GM20431 (cell line): ENCODE results near the gene TRIM45.
"Not testable (repeated sequence)": the region's sequence is repeated elsewhere in the genome, so short reads cannot be mapped to it uniquely, and the experiment has no call there.

Source experiments
- in situ Hi-C: fragments of 300-500 bp; cut with MseI, MboI; formaldehyde crosslinking; loops from one replicate; pipeline ENCODE4 v1.15.0; 2020; ENCODE audit warnings: low sequenced_read_pairs; ENCODE audit not compliant: unreplicated experiment

The TRIM45 gene

DNA sequence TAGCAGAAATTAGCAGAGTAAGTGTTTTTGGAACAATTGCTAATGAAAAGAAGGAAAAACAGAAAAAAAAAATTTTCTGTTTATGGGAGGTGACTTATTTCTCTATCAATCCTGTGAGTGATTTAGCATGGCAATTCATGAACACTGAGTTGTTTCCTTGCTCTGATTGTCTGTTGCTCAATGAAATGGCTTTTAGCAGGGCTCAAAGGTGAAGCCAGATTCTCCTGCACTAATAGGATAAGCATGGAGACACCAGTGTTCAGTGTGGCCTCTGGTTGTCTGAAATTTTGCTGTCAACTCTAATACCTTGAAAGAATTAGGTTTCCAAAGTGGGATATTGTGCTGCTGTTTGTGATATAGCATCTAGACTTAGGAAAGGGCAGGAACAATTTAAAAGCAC is 15.8 kb downstream of the TRIM45 start:
- in situ Hi-C loops, result no loop called here

DNA sequence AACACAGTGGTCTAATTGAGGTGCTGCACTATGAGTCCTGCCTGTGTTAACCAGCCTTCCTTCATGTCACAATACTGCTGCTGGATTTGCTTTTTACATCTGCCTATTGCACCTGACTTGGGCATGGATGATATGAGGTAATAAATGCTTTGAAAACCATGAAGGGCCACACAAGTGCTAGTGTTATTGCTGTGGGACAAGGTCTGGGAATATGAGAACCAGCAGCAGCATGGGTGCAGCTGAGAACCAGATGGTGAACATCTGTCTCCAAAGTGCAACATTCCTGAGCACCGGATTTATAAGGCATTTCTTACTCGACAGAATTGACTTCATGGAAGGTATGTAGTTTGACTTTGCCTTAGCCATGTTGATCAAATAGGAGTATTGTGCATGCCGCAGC is 16.6 kb downstream of the TRIM45 start:
- in situ Hi-C loops, result no loop called here

DNA sequence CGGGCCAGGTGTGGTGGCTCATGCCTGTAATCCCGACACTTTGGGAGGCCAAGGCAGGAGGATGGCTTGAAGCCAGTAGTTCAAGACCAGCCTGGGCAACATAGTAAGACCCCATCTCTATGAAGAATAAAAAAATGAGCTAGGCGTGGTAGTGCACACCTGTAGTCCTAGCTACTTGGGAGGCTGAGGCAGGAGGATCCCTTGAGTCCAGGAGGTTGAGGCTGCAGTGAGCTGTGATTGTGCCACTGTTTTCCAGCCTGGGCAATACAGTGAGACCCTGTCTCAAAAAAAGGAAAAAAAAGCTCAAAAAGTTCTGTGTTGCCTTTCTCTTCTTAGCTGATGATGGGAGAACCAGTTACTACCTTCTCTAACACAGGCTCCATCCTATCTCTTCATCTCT is 19.7 kb downstream of the TRIM45 start:
- in situ Hi-C loops, result not testable (repeated sequence)

DNA sequence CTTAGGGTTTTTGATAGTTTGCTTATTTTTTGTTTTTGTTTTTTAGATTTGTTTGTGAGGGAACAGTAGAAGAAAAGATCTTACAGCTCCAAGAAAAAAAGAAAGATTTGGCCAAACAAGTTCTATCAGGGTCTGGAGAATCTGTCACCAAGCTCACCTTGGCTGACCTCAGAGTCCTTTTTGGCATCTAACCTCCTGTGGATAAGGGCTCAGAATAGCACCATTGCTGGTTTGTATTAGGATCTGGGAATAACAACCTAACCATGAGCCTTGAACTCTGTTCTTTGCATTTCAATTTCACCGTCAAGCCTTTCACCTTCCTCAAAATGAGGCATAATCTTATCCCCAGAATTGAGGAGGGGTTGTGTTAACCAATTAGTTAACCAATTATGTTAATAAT is 20.2 kb downstream of the TRIM45 start:
- in situ Hi-C loops, result no loop called here

DNA sequence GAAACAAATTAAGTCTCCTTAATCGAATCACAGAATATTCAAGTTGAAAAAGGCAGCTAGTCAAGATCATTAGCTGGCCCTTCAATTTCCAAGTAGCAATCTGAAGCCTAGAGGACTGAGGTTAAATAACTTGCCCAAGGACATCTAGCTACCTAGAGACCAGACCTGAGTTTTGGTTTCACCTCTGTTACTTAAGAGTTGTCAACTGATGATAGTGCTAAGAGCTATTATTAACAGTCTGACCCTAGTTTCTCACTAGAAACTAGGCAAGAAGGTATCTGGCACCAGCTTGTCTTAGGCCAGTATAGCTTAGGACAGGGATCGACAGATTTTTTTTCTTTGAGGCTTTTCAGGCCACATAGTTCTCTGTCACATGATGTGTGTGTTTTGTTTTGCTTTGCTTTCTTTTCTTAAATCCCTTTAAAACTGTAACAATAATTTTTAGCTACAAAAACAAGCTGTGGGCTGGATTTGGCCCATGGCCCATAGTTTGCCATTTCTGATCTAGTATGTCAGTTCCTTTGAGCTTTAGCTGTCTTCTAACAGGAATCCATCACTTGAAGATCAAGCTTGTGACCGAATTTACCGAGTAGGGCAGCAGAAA is 23.2 kb downstream of the TRIM45 start:
- in situ Hi-C loops, result no loop called here

DNA sequence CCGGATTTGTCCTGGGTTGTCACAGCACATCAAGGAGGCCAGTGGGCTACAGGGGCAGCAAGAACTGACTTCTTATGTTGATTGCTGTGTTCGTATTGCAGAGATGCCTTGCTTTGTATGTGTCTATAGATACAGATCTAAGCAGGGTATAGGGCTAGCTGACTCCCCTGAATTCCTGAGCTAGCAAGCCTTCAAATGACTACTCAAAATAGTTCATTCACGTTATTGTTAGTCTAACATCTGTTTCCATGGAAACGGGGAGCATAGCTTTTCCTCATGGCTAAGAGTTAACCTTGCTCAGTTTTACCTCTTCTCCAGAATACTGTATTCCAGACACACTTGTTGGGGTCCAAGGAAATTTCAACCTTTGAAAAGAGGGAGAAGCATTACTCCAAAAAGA is 24.1 kb downstream of the TRIM45 start:
- in situ Hi-C loops, result no loop called here

DNA sequence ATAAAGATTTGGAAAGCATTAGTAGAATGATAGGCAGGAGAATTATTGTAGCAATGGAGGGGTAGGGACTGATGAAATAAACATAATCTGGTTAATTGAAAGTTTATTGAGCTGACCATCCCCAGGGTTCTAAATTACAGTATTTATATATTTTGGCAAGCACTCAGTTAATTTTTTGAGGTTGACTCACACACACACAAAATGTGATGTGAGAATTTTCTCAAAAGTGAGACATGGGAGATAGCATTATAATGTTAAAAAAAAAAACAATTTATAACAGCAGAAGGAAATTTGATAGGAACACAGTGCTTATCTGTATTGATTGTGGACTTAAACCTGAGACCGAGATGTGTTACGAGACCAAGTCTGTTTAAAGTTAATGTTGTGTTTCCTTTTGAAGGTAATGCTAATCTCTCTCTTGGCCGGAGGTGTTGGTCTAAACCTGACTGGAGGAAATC is 24.6 kb downstream of the TRIM45 start:
- in situ Hi-C loops, result no loop called here

DNA sequence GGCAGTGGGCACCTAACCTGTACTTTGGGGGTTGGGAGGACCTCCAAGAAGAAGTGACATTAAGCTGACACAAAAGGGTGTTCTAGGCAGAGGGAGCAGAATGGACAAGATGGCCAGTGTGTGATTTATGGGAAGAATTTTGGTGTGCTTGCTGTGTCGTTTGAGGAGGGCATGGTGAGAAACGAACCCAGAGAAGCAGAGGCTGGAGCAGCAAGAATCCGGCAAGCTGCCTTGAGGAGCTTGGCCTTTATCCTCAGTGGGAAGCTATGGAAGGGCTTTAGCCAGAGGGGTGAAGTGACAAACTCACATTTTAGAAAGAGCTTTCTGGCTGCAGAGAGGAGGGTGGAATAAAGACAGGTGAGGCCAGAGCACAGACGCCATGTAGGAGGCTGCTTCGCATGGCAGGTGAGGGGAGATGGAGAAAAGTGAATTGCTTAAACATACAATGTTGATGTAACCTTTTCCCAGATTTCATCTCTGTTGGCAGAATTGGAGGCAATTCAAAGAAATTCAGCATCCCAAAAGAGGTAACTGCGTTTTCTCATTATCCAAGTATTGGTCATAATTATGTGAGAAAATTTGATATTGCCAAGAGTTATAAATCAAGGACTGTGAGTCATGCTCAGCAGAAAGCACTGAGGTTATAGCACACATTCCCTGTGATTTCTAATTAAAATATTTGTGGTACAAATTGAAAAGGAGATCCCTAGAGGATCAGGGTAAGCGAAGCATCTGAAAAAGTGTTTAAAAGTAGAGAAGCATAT is 26.5 kb downstream of the TRIM45 start:
- in situ Hi-C loops, result no loop called here

DNA sequence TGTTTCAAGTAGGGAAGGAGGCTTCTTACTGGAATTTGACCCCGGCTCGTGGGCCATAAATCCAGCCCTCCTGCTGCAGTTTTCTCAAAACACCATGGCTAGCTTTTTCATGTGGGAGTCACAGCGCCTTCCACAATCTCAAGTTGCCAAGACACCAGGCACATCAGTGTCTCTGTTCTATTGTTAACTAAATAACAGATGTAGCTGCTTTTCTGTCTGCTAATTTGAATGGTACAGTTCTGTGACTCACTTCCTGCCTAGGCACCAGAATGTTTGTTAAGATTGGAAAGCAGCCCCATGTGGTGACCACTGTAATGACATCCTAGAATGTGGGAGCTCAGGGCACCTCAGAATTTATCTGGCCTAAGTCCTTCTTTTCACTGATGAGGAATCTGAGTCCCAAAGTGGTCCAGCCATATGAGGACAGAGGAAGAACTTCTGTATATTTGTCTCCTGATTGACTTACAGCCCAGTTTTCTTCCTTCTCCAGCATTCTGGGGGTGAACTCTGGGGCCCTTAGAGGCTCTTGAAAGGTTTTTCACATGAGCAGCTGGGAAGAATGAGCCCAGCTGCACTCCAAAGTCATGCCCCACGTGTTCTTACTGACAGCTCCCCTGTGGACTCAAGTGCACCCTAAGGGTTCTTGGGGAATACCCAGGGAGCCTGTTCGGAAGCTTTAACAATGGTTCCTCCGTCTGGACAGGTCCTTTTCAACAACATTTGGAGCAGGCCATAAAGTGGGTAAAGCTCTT is 27.5 kb downstream of the TRIM45 start:
- in situ Hi-C loops, result no loop called here

DNA sequence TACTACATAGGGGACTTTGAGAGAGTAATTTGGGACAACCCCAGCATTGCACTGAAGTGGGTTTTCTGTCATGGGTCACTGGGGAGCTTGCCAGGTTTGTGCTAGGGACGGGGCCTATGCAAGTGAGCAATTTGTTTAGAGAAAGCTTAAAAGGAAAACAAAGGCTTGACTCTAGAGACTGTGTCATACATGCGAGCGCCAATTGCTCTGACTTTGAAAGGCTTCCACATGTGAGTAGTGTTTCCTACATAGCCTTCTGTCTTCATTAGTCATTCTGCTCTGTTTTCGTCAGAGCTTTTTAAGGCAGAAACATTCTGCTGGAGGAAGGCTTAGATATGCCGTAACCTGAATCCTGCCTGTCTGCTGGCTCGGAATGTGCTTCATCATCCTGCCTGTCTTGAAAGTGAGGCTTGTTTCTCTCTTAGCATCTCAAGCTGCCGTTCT is 28.4 kb downstream of the TRIM45 start:
- in situ Hi-C loops, result no loop called here

DNA sequence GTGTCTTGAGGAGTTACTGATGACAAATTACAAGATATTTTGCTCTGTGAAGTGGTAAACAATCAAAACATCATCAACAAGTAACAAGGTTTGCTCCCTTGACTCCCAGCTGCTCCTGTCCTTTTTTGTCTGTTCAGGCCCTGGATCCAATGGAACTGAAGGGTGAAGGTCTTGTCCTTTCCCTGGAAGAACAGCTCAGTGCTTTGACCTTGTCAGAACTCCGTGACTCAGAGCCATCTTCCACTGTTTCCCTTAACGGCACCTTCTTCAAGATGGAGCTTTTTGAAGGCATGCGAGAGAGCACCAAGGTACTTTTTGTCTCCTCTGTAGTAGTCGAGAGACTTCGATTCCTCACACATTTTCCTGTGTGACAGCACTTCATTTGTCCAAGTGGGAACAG is 29.0 kb downstream of the TRIM45 start:
- in situ Hi-C loops, result no loop called here

DNA sequence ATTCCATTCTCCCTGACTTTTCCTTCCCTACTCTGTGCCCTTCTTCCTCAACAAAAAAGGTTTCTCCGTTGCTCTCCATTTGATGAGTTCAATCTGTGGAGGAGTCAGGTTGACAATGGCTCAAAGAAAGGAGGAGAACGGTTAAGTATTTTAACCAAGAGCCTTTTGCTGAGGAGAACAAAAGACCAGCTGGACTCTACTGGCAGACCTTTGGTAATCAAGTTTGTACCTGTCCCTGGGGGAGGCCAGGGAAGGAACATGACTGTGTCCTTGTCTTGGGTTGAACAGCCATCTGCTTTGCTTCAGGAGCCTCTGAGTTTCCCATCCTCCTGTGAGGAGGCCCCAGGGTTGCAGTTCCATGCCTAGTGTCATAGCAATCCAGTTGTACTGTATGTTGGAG is 31.6 kb downstream of the TRIM45 start:
- in situ Hi-C loops, result no loop called here

DNA sequence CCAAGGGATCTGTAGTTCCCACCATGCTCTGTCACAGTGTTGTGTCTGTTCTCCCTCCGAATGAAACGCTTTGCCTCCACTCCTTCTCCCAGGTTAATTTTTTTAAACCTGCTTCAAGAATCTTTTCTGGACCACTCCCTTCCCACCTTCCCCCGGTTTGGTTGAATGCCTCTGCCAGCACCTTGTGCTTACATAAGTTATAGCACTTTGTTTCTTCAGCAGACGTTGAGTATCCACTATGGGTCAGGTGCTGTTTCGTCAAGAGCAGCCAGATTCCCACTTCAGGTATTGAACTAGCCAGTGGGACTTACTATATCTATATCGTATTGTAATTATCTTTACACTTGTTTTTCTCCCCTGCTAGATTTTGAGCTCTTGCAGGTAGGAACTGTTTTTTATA is 33.9 kb downstream of the TRIM45 start:
- in situ Hi-C loops, result no loop called here

DNA sequence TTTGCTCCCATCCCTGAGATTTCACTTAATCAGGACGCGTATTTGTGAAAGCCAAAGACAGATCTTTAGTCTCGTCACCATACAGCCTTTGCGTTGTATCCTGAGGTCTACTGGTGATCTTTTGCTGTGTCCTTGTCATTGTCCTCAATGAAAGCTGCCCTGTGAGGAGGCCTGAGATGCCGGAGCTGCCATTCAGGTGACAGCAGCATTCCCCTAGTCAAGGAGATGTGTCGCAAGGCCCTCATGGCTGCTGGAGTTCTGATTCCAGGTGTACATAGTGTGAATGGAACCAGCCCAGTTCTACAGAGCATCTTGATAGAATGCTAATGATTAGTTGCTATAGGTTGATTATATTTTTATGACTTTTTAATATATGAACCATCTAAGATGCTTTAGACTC is 37.3 kb downstream of the TRIM45 start:
- in situ Hi-C loops, result no loop called here

DNA sequence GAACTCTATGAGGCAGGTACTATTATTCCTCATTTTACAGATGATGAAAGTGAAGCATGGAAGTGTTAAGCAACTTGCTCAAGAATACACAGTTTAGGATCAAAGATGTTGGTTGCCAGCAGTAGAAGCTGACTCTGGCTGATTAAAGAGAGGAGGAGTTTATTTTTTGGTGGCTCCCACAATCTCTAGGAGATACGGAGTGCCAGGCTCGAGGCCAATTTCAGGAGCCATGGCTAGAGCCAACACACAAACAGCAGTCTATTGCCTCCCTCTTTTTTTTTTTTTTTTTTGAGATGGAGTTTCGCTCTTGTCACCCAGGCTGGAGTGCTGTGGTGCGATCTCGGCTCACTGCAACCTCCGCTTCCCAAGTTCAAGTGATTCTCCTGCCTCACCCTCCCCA is 41.8 kb downstream of the TRIM45 start:
- in situ Hi-C loops, result no loop called here

DNA sequence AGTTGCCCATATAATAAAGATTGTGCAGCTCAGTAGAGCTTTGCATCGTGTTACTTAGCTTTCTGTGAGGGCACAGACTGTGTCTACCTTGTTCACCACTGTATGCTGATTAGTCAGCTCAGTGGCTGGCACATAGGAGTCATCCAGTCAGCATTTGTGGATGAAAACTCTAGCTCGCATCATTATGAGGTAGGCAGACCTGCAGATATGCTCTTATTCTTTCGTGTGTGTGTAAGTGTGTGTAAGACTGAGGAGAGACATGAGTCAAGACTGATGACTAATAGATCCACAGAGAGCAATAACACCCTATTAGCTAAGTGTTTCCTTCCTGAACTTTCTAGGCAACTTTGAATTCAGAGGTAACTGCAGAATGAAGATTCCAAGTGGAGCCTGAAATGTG is 44.3 kb downstream of the TRIM45 start:
- in situ Hi-C loops, result no loop called here

DNA sequence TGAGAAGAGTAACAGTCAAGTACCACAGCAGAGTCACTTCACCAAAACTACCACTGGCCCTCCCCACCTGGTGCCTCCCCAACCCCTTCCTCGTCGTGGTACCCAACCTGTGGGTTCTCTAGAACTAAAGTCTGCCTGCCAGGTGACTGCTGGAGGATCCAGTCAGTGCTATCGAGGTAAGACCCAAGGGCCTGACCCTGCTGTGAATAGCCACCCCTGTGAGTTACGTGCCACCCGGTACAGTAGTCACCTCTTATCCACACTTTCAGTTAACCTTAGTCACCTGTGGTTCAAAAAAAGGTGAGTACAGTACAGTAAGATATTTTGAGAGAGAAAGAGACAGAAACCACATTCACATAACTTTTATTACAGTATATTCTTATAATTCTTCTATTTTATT is 44.9 kb downstream of the TRIM45 start:
- in situ Hi-C loops, result no loop called here

DNA sequence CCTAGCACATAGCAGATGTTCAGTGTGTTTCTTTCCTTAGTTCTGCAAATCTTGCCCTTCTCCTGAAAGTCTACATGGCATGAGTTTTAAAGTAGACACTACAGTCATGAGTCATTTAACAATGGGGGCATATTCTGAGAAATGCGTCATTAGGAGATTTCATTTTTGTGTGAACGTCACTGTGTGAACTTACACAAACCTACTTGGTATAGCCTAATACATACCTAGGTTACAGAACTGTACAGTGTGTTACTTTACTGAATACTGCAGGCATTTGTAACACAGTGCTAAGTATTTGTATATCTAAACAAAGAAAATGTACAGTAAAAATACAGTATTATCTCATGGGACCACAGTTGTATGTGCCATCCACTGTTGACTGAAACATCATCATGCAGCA is 51.4 kb downstream of the TRIM45 start:
- in situ Hi-C loops, result no loop called here

DNA sequence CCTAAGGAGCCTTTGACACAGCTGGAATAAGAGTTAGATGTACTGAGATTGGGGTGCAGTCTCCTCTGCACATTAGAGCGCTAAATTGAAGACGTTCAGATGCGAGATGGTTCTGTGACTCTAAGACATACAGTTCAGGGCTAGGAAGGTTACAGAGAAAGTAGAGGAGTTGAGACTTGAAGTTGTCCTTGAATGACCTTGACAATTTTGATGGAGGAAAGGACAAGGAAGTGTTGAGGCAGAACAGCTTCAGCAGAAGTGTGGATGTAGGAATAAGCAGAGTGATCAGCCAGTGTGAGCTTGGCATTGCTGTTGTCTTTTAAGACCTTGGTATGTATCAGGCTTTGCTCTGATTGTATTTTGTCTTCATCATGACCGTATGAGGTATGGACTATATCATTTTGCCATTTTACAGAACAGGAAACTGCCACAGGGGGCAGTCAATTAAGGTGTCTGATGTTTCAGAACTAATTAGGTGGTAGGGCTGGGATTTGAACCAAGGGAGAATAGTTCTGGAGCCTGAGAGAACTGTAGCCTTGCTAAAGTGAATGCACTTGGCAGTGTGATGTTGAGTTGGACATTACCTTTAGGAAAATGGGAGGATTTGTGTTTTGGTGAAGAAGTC is 52.2 kb downstream of the TRIM45 start:
- in situ Hi-C loops, result no loop called here

DNA sequence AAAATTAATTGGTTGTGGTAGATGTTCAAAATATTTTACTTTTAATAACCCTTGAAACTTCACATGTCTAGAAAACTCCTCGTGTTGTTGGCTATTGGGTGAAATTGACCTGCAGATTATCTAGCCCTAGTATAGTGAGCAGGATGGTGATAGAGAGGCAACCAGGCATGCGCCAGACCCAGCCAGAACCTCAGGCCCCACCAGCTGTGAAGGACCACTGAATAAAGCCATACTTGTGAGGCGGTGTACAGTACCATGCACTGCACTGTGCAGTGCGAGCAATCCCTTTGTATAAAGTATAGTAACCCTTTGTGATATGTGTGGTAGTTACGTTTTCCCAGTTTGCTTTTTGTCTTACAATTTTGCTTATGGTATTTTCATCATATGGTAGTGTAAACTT is 53.0 kb downstream of the TRIM45 start:
- in situ Hi-C loops, result no loop called here
